SK-N-SH (cell line): ENCODE data around the gene SSR1. TPM values are rescaled to one million over a fixed set of nuclear protein-coding genes. Genes with fewer than 3 reads are reported as not detected.

ENCODE experiments used
- CTCF ChIA-PET: fragments of 300-600, 350-600 bp; formaldehyde crosslinking; extraction: SDS; loops from one replicate; lab custom pipeline; 2021; lab: Yijun Ruan, JAX
- POLR2A ChIA-PET: fragments of 350-600 bp; sonication (Branson Sonifier 250); formaldehyde crosslinking; extraction: SDS; loops from one replicate; lab custom pipeline; 2020; ENCODE audit warnings: antibody characterized with exemption, inconsistent platforms; lab: Yijun Ruan, JAX
- DNase-seq: peaks from one replicate; pipeline ENCODE4 v3.0.0; 2012
- H2AFZ ChIP-seq: fragments of 200-600 bp; sonication (generic); 2 replicates; pipeline ENCODE4 v1.8.1; 2016; ENCODE audit warnings: antibody characterized with exemption, mild to moderate bottlenecking, low read depth
- H3F3A ChIP-seq: fragments of 200-600 bp; sonication (generic); replicated peaks from 2 replicates; pipeline ENCODE3; 2016; ENCODE audit warnings: antibody characterized with exemption, mild to moderate bottlenecking; ENCODE audit not compliant: insufficient read depth
- H3K27ac ChIP-seq, 2 experiments: fragments of 200-500 bp in 1 of 2; fragments of 200-600 bp in 1 of 2; sonication (Bioruptor generic) in 1 of 2; sonication (generic), shearing (Covaris generic) in 1 of 2; 2 replicates each; pipeline versions ENCODE4 v1.5.1 to v1.6.1; 2014 to 2016; ENCODE audit warnings: low read depth in 2 of 2, inconsistent platforms in 1 of 2, low read length in 1 of 2, mild to moderate bottlenecking in 1 of 2, mixed read lengths in 1 of 2
- H3K27me3 ChIP-seq: fragments of 200-600 bp; sonication (generic), shearing (Covaris generic); 2 replicates; pipeline ENCODE4 v1.6.1; 2016; ENCODE audit warnings: mixed run types; ENCODE audit not compliant: insufficient read depth
- H3K36me3 ChIP-seq, 2 experiments: fragments of 200-500 bp in 1 of 2; fragments of 200-600 bp in 1 of 2; sonication (Bioruptor generic) in 1 of 2; sonication (generic) in 1 of 2; replicated peaks in 1 of 2; 2 replicates each; pipeline versions ENCODE3 to v1.5.1; 2014 to 2016; ENCODE audit warnings: low read length in 1 of 2, mild to moderate bottlenecking in 1 of 2; ENCODE audit not compliant: insufficient read depth in 2 of 2, control insufficient read depth in 1 of 2
- H3K4me1 ChIP-seq, 2 experiments: fragments of 200-500 bp in 1 of 2; fragments of 200-600 bp in 1 of 2; sonication (Bioruptor generic) in 1 of 2; sonication (generic), shearing (Covaris generic) in 1 of 2; 2 replicates each; pipeline versions ENCODE4 v1.5.1 to v1.6.1; 2014 to 2016; ENCODE audit warnings: low read depth in 1 of 2, low read length in 1 of 2, mixed run types in 1 of 2; ENCODE audit not compliant: insufficient read depth in 2 of 2, control insufficient read depth in 1 of 2
- H3K4me2 ChIP-seq: fragments of 200-600 bp; sonication (generic), shearing (Covaris generic); 2 replicates; pipeline ENCODE4 v1.6.1; 2017; ENCODE audit warnings: mixed run types
- H3K4me3 ChIP-seq, 2 experiments: fragments of 200-500 bp in 1 of 2; fragments of 200-600 bp in 1 of 2; sonication (Bioruptor generic) in 1 of 2; sonication (generic), shearing (Covaris generic) in 1 of 2; 2 replicates each; pipeline versions ENCODE4 v1.5.1 to v1.8.1; 2014 to 2016; ENCODE audit warnings: low read depth in 2 of 2, inconsistent platforms in 1 of 2, low read length in 1 of 2, mild to moderate bottlenecking in 1 of 2, mixed read lengths in 1 of 2, moderate library complexity in 1 of 2
- H3K79me2 ChIP-seq: fragments of 200-600 bp; sonication (generic); 2 replicates; pipeline ENCODE4 v1.8.1; 2017; ENCODE audit warnings: mild to moderate bottlenecking; ENCODE audit not compliant: insufficient read depth
- H3K9ac ChIP-seq: fragments of 200-600 bp; sonication (generic); 2 replicates; pipeline ENCODE4 v1.6.1; 2017; ENCODE audit warnings: mixed run types
- H3K9me2 ChIP-seq: fragments of 200-600 bp; sonication (generic); 2 replicates; pipeline ENCODE4 v1.6.1; 2017; ENCODE audit warnings: mixed run types
- H3K9me3 ChIP-seq: fragments of 200-600 bp; sonication (generic); 2 replicates; pipeline ENCODE4 v1.6.1; 2017; ENCODE audit warnings: mixed run types, mild to moderate bottlenecking, moderate library complexity
- H4K20me1 ChIP-seq: fragments of 200-600 bp; sonication (generic); 2 replicates; pipeline ENCODE4 v1.6.1; 2017; ENCODE audit warnings: mild to moderate bottlenecking, mixed run types; ENCODE audit not compliant: insufficient read depth
- ELF1 ChIP-seq: IDR thresholded peaks from 2 replicates; pipeline ENCODE4 v1.4.0; 2012
- EP300 ChIP-seq, 2 experiments: IDR thresholded peaks; 2 replicates each; pipeline versions ENCODE4 v1.4.0 to v1.6.1; 2012; ENCODE audit warnings: borderline replicate concordance in 1 of 2, low read depth in 1 of 2, low read length in 1 of 2
- FOSL2 ChIP-seq: IDR thresholded peaks from 2 replicates; pipeline ENCODE4 v1.4.0; 2012; ENCODE audit warnings: low read depth, mild to moderate bottlenecking, moderate library complexity, borderline replicate concordance
- FOXJ3 ChIP-seq: sonication (generic); formaldehyde crosslinking; IDR thresholded peaks from 2 replicates; pipeline ENCODE4 v1.5.1; 2020; ENCODE audit warnings: mild to moderate bottlenecking, missing genetic modification reagents
- FOXM1 ChIP-seq: IDR thresholded peaks from 2 replicates; pipeline ENCODE4 v1.4.0; 2012; ENCODE audit warnings: low read depth, mild to moderate bottlenecking
- GABPA ChIP-seq: IDR thresholded peaks from 2 replicates; pipeline ENCODE4 v1.4.0; 2012; ENCODE audit warnings: low read depth, mild to moderate bottlenecking
- MXI1 ChIP-seq: IDR thresholded peaks from 2 replicates; pipeline ENCODE4 v1.6.1; 2012; ENCODE audit warnings: mild to moderate bottlenecking, low read depth, low read length, improper control_type of control experiment
- RXRA ChIP-seq: IDR thresholded peaks from 2 replicates; pipeline ENCODE4 v1.4.0; 2012; ENCODE audit warnings: low read depth, mild to moderate bottlenecking, borderline replicate concordance
- SIN3A ChIP-seq: IDR thresholded peaks from 2 replicates; pipeline ENCODE4 v1.6.1; 2012; ENCODE audit warnings: low read depth, mild to moderate bottlenecking, low read length, moderate library complexity, borderline replicate concordance
- TAF1 ChIP-seq: IDR thresholded peaks from 2 replicates; pipeline ENCODE4 v1.6.1; 2012; ENCODE audit warnings: low read depth, mild to moderate bottlenecking, low read length, moderate library complexity, borderline replicate concordance
- YY1 ChIP-seq: IDR thresholded peaks from 2 replicates; pipeline ENCODE4 v1.4.0; 2012; ENCODE audit warnings: low read depth, mild to moderate bottlenecking
- WGBS: methylation state at CpG from one replicate; pipeline ENCODE4 v1.1.6; 2017; ENCODE audit warnings: low lambda C conversion rate; 5-methylcytosine and 5-hydroxymethylcytosine counted together
- polyA plus RNA-seq, 3 experiments: library from polyadenylated mRNA; depleted of rRNA; stranded (reverse); fragments of >200 nt; gene quantifications; 2 replicates each; pipeline ENCODE4 v1.2.3, GENCODE V29; 2012
- TF ChIP-seq, protein P1 (sequence below): IDR thresholded peaks from 2 replicates; pipeline ENCODE4 v1.4.0; 2012; ENCODE audit warnings: low read depth, borderline replicate concordance
- TF ChIP-seq, protein P2 (sequence below): fragments of 200-600 bp; sonication (generic); IDR thresholded peaks from 2 replicates; pipeline ENCODE4 v1.6.1; 2017; ENCODE audit warnings: antibody characterized with exemption, mild to moderate bottlenecking, moderate library complexity

SSR1 gene
- polyA plus RNA-seq, 1 of the 3 experiments (the other 2 are of a cell fraction), result 50.7 TPM

DNA sequence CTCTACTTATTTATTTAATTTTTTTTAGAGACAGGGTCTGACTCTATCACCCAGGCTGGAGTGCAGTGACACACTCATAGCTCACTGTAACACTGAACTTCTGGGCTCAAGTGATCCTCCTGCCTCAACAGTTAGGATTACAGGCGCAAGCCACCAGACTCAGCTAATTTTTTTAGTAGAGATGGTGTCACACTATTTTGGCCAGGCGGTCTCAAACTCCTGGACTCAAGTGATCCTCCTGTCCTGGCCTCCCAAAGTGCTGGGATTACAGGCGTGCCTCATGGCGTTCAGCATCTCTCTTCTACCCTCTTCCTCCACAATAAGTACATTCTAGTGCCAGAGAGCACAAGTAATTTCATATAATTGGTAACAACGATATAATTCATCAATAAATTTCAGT lies 5.5 kb downstream of the SSR1 start:
- TF ChIP-seq, protein P1, sequence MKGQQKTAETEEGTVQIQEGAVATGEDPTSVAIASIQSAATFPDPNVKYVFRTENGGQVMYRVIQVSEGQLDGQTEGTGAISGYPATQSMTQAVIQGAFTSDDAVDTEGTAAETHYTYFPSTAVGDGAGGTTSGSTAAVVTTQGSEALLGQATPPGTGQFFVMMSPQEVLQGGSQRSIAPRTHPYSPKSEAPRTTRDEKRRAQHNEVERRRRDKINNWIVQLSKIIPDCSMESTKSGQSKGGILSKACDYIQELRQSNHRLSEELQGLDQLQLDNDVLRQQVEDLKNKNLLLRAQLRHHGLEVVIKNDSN, result no peak
- no peak for TF ChIP-seq FOXM1
- TF ChIP-seq SIN3A, result no peak
- no peak overlapping the region for H2AFZ ChIP-seq
- CTCF ChIA-PET, result interaction anchor here (1.1 kb wide), 1 partner anchor 83 kb away, joined by 3 read pairs; the partner anchor contains the start of gene RIOK1
- H3K36me3 ChIP-seq, result peaks cover 54 to 60% of the 10 kb centered on the region in 2 experiments
- H3K27ac ChIP-seq, result no peak overlapping the region
- peaks cover 93% of the 10 kb centered on the region for H3K79me2 ChIP-seq
- H3F3A ChIP-seq, result no peaks in the 10 kb centered on the region
- peaks cover 0 to 6% of the 10 kb centered on the region in 2 experiments; a peak in 2 of 4 replicates for H3K4me1 ChIP-seq
- no peak overlapping the region for H3K9ac ChIP-seq
- WGBS, result 95% methylated on average over 5 of the region's 5 CpGs
- H3K4me2 ChIP-seq, result no peak overlapping the region
- H3K9me2 ChIP-seq, result no peaks in the 10 kb centered on the region
- H3K9me3 ChIP-seq, result no peaks in the 10 kb centered on the region
- DNase-seq, result no peak
- no peaks in the 10 kb centered on the region for H3K27me3 ChIP-seq
- H3K4me3 ChIP-seq, result no peak overlapping the region
- POLR2A ChIA-PET, result no interaction called here
- H4K20me1 ChIP-seq, result peaks cover 30% of the 10 kb centered on the region

DNA sequence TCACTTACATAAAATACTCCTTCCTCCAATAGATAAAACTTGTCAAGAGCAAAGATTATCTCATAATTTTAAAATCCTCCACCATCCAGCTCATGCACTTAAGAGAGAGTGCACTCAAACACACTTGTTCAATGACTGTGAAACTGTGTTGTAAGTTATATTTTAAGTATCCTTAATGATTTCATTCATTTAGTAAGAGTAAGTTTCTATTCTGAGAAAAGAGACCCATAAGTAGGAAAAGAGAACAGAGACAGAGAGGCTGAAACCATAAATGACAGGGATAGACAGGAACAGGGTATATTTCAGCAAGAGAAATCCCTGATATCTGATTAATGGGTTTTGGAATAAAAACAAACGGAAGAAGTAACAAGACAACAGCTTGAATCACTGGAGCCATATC lies 8.2 kb downstream of the SSR1 start:
- Histone ChIP-seq H3K27me3 (no peaks in the 10 kb centered on the region), H4K20me1 (peaks cover 18% of the 10 kb centered on the region), H3K79me2 (peaks cover 74% of the 10 kb centered on the region), H3K27ac (no peak overlapping the region), H3K9me3 (no peaks in the 10 kb centered on the region), H3K9ac (no peak overlapping the region), H3F3A (no peaks in the 10 kb centered on the region), H2AFZ (no peak overlapping the region), H3K9me2 (no peaks in the 10 kb centered on the region), H3K4me1 (no peaks in the 10 kb centered on the region), H3K4me3 (no peak overlapping the region), H3K4me2 (no peak overlapping the region), H3K36me3 (peaks cover 72 to 74% of the 10 kb centered on the region in 2 experiments)
- POLR2A ChIA-PET, result no interaction called here
- 100% methylated on average over 1 of the region's 1 CpG for WGBS
- no peak for DNase-seq
- CTCF ChIA-PET, result no interaction called here
- TF ChIP-seq YY1 (no peak), EP300 (IDR thresholded peaks at IDR 0.05; ENCODE audit: borderline replicate concordance in 1 of 2, low read depth in 1 of 2, low read length in 1 of 2) (no peak), TAF1 (no peak), GABPA (no peak), RXRA (no peak), MXI1 (no peak), FOXJ3 (CRISPR knock-in tag) (no peak), ELF1 (no peak), FOSL2 (no peak)
- TF ChIP-seq, protein P2, sequence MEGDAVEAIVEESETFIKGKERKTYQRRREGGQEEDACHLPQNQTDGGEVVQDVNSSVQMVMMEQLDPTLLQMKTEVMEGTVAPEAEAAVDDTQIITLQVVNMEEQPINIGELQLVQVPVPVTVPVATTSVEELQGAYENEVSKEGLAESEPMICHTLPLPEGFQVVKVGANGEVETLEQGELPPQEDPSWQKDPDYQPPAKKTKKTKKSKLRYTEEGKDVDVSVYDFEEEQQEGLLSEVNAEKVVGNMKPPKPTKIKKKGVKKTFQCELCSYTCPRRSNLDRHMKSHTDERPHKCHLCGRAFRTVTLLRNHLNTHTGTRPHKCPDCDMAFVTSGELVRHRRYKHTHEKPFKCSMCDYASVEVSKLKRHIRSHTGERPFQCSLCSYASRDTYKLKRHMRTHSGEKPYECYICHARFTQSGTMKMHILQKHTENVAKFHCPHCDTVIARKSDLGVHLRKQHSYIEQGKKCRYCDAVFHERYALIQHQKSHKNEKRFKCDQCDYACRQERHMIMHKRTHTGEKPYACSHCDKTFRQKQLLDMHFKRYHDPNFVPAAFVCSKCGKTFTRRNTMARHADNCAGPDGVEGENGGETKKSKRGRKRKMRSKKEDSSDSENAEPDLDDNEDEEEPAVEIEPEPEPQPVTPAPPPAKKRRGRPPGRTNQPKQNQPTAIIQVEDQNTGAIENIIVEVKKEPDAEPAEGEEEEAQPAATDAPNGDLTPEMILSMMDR, result no peak
- TF ChIP-seq, protein P1, result no peak
